MCF 10A (cell line): Measurements from ENCODE around the gene MAP2K5. TPM values are rescaled to one million over a fixed set of nuclear protein-coding genes. Genes with fewer than 3 reads are reported as not detected.

Experiments used
- BruUV-seq: library from RNA; stranded (reverse); fragments of 400-500 nt; replicated peaks from 2 replicates; lab custom pipeline; 2021; lab: Mats Ljungman, UMichigan
- CTCF ChIA-PET: fragments of 300-600 bp; sonication (Branson Sonifier 250); formaldehyde crosslinking; extraction: SDS; loops from one replicate; lab custom pipeline; 2021; ENCODE audit warnings: antibody characterized with exemption, inconsistent platforms; lab: Yijun Ruan, JAX
- POLR2A ChIA-PET: fragments of 300-600, 350-650 bp; sonication (Branson Sonifier 250); formaldehyde crosslinking; extraction: SDS; loops from one replicate; lab custom pipeline; 2020; ENCODE audit warnings: antibody characterized with exemption, inconsistent platforms; lab: Yijun Ruan, JAX
- DNase-seq: peaks from one replicate; pipeline ENCODE4 v3.0.0-alpha.2; 2018; ENCODE audit not compliant: unreplicated experiment
- H3K27ac Mint-ChIP-seq: one replicate; pipeline ENCODE4 v1.8.0; 2022; ENCODE audit warnings: mild to moderate bottlenecking, low read depth, mixed read lengths; ENCODE audit not compliant: unreplicated experiment
- H3K27me3 Mint-ChIP-seq: one replicate; pipeline ENCODE4 v1.8.0; 2022; ENCODE audit warnings: mixed read lengths; ENCODE audit not compliant: insufficient read depth, unreplicated experiment
- H3K36me3 Mint-ChIP-seq: one replicate; pipeline ENCODE4 v1.8.0; 2022; ENCODE audit warnings: mild to moderate bottlenecking, moderate library complexity, mixed read lengths; ENCODE audit not compliant: insufficient read depth, unreplicated experiment
- H3K4me1 Mint-ChIP-seq: one replicate; pipeline ENCODE4 v1.8.0; 2022; ENCODE audit warnings: mixed read lengths; ENCODE audit not compliant: insufficient read depth, unreplicated experiment
- H3K4me3 Mint-ChIP-seq: one replicate; pipeline ENCODE4 v1.8.0; 2022; ENCODE audit warnings: mild to moderate bottlenecking, moderate library complexity, mixed read lengths; ENCODE audit not compliant: unreplicated experiment
- H3K9me3 Mint-ChIP-seq: one replicate; pipeline ENCODE4 v1.8.0; 2022; ENCODE audit warnings: mixed read lengths; ENCODE audit not compliant: unreplicated experiment
- CTCF ChIP-seq: fragments of 200-600 bp; IDR thresholded peaks from one replicate; pipeline ENCODE4 v1.8.0; 2022; ENCODE audit warnings: antibody characterized with exemption, mild to moderate bottlenecking; ENCODE audit not compliant: unreplicated experiment
- intact Hi-C: fragments of 100-400 bp; cut with micrococcal nuclease; formaldehyde crosslinking; loops from 2 replicates; pipeline ENCODE4 v1.14.1; 2022
- total RNA-seq: library from RNA; stranded (reverse); gene quantifications from 2 replicates; pipeline ENCODE4 v1.2.3, GENCODE V29; 2022

Gene MAP2K5
- total RNA-seq, 1 experiment from 2014 or later: 24.4 TPM

- no peak overlapping the region for H3K27ac Mint-ChIP-seq
- no peak for TF ChIP-seq CTCF
- CTCF ChIA-PET: no interaction called here
Observed at GRCh38 chr15:67564021-67564967, 21.8 kb downstream of the MAP2K5 start.

DNA sequence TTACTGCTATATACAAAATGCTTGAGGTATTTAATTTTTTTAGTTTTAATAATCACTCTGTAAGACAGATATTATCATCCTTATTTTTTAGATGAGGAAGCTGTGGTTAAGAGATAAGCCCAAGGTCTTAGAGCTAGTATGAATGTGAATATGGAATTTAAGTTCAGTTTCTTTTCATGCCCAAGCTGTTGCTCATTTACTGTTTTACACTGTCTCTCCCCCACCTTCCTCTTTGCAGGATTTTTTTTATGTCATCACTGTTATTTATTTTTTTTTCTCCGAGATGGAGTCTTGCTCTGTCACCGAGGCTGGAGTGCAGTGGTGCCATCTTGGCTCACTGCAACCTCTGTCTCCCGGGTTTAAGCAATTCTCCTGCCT lies 22.5 kb downstream of the MAP2K5 start:
- POLR2A ChIA-PET: no interaction called here
- Mint-ChIP-seq H3K4me3 (no peak overlapping the region), H3K27me3 (no peaks in the 10 kb centered on the region), H3K27ac (no peak overlapping the region), H3K4me1 (no peaks in the 10 kb centered on the region), H3K36me3 (peaks cover 9% of the 10 kb centered on the region), H3K9me3 (no peaks in the 10 kb centered on the region)
- no TSS peak for BruUV-seq
- no peak for TF ChIP-seq CTCF
- CTCF ChIA-PET: no interaction called here
- no peak for DNase-seq
- intact Hi-C loops: no loop called here

More at GRCh38 chr15:67564021-67564967, 21.8 kb downstream of the MAP2K5 start:
- H3K4me1 Mint-ChIP-seq: no peaks in the 10 kb centered on the region
- H3K36me3 Mint-ChIP-seq: peaks cover 9% of the 10 kb centered on the region
- no peak for DNase-seq
- BruUV-seq: no TSS peak
- no peak overlapping the region for H3K4me3 Mint-ChIP-seq
- POLR2A ChIA-PET: no interaction called here
- intact Hi-C loops: no loop called here
- no peaks in the 10 kb centered on the region for H3K9me3 Mint-ChIP-seq
- no peaks in the 10 kb centered on the region for H3K27me3 Mint-ChIP-seq

GRCh38 chr15:67569668-67570067 lies 27.2 kb downstream of the MAP2K5 start:
- ChIA-PET CTCF (interaction anchor here (0.5 to 0.8 kb wide), 2 partner anchors 147 to 462 kb away, joined by 3 to 4 read pairs; no protein-coding TSS in a partner anchor), POLR2A (interaction anchor here (0.6 kb wide), 1 partner anchor 112 kb away, joined by 5 read pairs; no protein-coding TSS in a partner anchor)
- Mint-ChIP-seq H3K4me3 (no peak overlapping the region), H3K27ac (no peak overlapping the region), H3K9me3 (no peaks in the 10 kb centered on the region), H3K27me3 (no peaks in the 10 kb centered on the region), H3K4me1 (peaks cover 6% of the 10 kb centered on the region), H3K36me3 (peaks cover 14% of the 10 kb centered on the region)
- intact Hi-C loops: no loop called here
- no TSS peak for BruUV-seq
- no peak for DNase-seq
- no peak for TF ChIP-seq CTCF

DNA sequence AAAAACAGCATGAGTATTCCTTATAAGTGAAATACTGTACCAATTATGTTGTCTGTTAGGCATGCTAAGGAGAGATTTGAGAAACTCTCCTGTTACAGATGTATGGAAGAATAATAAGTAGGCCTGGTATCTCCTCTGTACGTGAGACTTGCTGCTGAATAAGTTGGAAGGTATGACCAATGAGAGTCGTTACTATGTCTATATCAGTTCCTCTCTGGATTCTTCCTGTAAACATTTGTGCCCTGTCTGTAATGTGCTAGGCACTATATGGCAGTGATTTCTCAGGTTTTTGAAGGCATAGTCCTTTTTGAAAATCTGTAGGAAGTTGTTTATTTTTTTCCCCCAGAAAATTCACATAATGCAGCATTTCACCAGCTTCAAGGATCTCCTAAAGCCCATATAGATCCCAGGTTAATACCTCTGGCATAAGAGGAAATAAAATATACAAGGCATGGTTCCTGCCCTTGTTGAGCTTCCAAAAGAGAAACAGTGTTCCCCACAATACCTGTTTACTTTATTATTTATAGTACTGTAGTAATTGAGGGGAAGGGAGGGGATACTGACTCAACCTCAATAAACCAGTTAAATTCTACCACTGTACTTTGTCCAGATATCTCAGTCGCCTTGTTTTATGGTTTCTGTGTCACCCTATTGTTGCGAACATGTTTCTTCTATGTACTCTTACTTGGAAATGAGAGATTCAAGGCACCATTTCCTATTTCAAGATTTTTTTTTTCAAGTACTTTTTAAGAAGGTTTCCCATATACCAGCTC lies 28.6 kb downstream of the MAP2K5 start:
- no peak for TF ChIP-seq CTCF
- no peaks in the 10 kb centered on the region for H3K27me3 Mint-ChIP-seq
- no TSS peak for BruUV-seq
- peaks cover 20% of the 10 kb centered on the region for H3K36me3 Mint-ChIP-seq
- peaks cover 6% of the 10 kb centered on the region for H3K4me1 Mint-ChIP-seq
- no peaks in the 10 kb centered on the region for H3K9me3 Mint-ChIP-seq
- intact Hi-C loops: no loop called here
- no peak for DNase-seq
- CTCF ChIA-PET: interaction anchor here (1.6 kb wide), 1 partner anchor 114 kb away, joined by 3 read pairs; no protein-coding TSS in a partner anchor
- H3K4me3 Mint-ChIP-seq: no peak overlapping the region
- POLR2A ChIA-PET: interaction anchor here (0.6 kb wide), 1 partner anchor 42 kb away, joined by 3 read pairs; no protein-coding TSS in a partner anchor
- no peak overlapping the region for H3K27ac Mint-ChIP-seq
